GM12874 (cell line): Measurements from ENCODE around the gene RAET1L.

Experiments used
- TF ChIP-seq, protein P1 (sequence below): IDR thresholded peaks from 2 replicates; pipeline ENCODE4 v1.5.1; 2011; ENCODE audit warnings: low read depth, mild to moderate bottlenecking, control low read depth, low read length, moderate library complexity; ENCODE audit not compliant: insufficient read depth

RAET1L gene

GRCh38 chr6:150043096-150043495, 17.8 kb upstream of the RAET1L start:
- TF ChIP-seq, protein P1, sequence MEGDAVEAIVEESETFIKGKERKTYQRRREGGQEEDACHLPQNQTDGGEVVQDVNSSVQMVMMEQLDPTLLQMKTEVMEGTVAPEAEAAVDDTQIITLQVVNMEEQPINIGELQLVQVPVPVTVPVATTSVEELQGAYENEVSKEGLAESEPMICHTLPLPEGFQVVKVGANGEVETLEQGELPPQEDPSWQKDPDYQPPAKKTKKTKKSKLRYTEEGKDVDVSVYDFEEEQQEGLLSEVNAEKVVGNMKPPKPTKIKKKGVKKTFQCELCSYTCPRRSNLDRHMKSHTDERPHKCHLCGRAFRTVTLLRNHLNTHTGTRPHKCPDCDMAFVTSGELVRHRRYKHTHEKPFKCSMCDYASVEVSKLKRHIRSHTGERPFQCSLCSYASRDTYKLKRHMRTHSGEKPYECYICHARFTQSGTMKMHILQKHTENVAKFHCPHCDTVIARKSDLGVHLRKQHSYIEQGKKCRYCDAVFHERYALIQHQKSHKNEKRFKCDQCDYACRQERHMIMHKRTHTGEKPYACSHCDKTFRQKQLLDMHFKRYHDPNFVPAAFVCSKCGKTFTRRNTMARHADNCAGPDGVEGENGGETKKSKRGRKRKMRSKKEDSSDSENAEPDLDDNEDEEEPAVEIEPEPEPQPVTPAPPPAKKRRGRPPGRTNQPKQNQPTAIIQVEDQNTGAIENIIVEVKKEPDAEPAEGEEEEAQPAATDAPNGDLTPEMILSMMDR: no peak

GRCh38 chr6:150038202-150039062, 13.1 kb upstream of the RAET1L start:
- TF ChIP-seq, protein P1: no peak

DNA sequence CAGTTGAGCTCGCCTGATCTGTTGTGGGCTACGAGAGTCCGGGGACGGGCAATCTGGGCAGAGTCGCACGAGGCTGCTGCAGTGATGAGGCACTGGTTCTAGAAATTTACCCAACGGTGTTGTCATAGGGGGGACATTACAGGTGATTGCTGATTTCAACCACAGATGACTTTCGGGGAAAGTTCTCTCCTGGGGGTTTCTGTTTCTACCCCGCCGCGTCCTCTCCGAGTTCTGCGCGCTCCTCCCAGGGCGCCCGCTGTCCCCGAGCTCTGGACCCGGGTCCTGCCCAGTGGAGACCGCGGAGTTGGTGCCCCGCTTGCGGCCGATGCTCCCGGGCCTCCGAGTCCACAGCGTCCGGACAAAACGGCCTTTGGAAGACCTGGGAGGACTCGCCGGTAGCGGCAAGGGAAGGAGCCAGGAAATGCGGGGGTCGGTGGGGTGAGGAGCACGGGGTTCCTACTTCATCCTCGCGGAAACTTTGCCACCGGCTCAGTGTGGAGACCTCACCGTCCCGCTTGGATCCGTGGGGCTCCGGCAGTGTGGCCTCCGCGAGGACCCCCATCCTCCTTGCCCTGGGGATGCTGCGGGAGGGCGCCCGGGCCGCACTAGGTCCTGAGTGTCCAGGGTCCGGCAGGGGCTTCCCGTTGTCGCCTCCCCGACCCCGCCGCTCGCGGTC, 12.3 kb upstream of the RAET1L start:
- TF ChIP-seq, protein P1: no peak

DNA sequence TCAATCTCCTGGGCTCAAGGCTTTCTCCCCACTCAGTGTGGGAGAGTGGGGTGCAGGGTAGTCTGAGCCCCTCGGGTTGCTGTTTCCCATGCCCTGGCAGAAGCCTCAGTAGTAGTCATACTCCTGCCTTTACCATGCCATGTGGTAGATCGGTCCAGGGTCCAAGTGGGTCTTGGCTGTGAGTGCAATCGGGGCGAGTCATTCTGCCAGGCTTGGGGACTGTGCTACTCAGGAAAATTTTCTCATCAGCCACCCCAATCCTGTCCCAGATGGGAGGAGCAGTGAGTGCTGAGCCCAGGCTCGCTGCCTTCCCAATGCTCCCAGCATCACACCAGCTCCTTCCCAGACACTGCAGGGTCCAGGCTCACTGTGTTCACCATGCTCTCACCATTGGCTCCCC, 10.7 kb upstream of the RAET1L start:
- TF ChIP-seq, protein P1: no peak

DNA sequence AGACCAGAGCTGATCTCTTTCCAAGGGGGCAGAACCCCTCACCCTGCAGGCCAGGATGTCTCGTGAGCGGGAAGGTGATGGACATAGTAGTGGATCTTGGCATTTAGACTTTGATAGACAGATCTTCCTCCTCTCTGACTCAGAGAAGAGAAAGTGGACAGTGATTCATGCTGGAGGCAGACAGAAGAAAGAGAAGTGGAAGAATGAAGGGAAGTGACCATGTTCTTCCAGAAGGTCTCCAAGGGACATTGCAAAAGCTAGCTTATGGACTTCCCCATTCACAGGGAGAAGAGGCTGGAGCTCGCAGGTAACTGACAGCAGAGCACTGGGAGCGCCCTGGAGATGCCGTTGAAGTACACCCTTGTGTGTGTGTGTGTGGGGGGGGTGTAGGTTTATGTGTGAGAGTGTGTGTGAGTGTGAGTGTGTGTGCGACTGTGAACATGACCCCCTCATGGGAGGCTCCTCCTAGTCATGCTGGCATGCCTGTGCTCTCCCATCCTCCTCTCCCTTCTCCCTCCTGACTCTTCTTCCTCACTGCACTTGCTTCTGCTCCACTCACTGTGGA, 8.0 kb upstream of the RAET1L start:
- TF ChIP-seq, protein P1: no peak

- TF ChIP-seq, protein P1: no peak
These were observed 7.3 kb upstream of the RAET1L start for GRCh38 chr6:150032598-150032997.

DNA sequence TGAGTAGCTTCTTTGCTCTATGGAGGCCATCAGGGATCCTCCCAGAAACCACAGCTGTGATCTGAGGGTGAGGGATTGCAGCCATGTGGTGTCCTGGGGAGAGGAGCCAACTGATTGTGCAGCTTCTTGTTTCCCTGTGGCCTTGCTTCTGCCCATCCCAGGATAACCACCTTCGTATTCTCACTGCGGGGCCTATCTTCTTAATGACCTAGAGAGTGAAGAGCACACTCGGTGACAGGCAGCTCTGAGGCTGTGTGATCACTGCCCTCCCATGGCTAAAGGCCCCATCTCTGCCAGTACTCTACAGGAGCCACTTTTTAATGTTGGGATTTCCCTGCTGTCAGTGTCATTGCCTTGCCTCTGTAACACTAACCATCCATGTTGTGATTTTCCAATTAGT, 5.3 kb upstream of the RAET1L start:
- TF ChIP-seq, protein P1: no peak
